Large intestine (tissue), 3 donors: ENCODE measurements around the gene GBX1. TPM values are rescaled to one million over a fixed set of nuclear protein-coding genes. Genes with fewer than 3 reads are reported as not detected.
A peak's percentile ranks its signal among the peaks of the same experiment; 100 is the strongest.

ENCODE experiments used
- DNase-seq, 2 donors: peaks; one replicate each; pipeline versions ENCODE4 v3.0.0 to v3.0.0-alpha.2; 2013
- H3K27ac ChIP-seq: one replicate; pipeline ENCODE4 v1.5.1; 2013; ENCODE audit warnings: low read length
- H3K27me3 ChIP-seq: 2 replicates; pipeline ENCODE4 v1.6.1; 2013; ENCODE audit warnings: low read length; ENCODE audit not compliant: control insufficient read depth, insufficient read depth
- H3K36me3 ChIP-seq: 2 replicates; pipeline ENCODE4 v1.6.1; 2013; ENCODE audit warnings: low read length; ENCODE audit not compliant: control insufficient read depth, insufficient read depth
- H3K4me1 ChIP-seq: one replicate; pipeline ENCODE4 v1.6.1; 2013; ENCODE audit warnings: low read length; ENCODE audit not compliant: control insufficient read depth, insufficient read depth
- H3K4me3 ChIP-seq: one replicate; pipeline ENCODE4 v1.5.1; 2013; ENCODE audit warnings: low read length
- H3K9me3 ChIP-seq: one replicate; pipeline ENCODE4 v1.6.1; 2013; ENCODE audit warnings: mild to moderate bottlenecking, low read depth, low read length, moderate library complexity; ENCODE audit not compliant: control insufficient read depth
- WGBS: methylation state at CpG from one replicate; pipeline ENCODE4 v1.1.5; 2013; ENCODE audit warnings: low lambda C conversion rate; ENCODE audit not compliant: insufficient coverage; 5-methylcytosine and 5-hydroxymethylcytosine counted together
- polyA plus RNA-seq: library from polyadenylated mRNA; unstranded; fragments of 120-200 nt; gene quantifications from one replicate; pipeline ENCODE4 v1.2.1, GENCODE V29; 2013

Gene GBX1
- polyA plus RNA-seq, 1 donor, result 0.07 TPM

- H3K36me3 ChIP-seq, result no peaks in the 10 kb centered on the region
- WGBS, result no CpG with 5 or more reads among the region's 9 CpGs
- H3K4me1 ChIP-seq, result no peaks in the 10 kb centered on the region
- H3K27ac ChIP-seq, result no peak overlapping the region
- no peaks in the 10 kb centered on the region for H3K9me3 ChIP-seq
- DNase-seq, result peak in 1 of 2 donors; percentile 9
- H3K27me3 ChIP-seq, result peaks cover 30% of the 10 kb centered on the region
- no peak overlapping the region for H3K4me3 ChIP-seq
These were observed 39.4 kb upstream of the GBX1 start for GRCh38 chr7:151206914-151207313.

- Histone ChIP-seq H3K27me3 (peaks cover 32% of the 10 kb centered on the region), H3K27ac (no peak overlapping the region), H3K9me3 (no peaks in the 10 kb centered on the region), H3K4me1 (no peaks in the 10 kb centered on the region), H3K4me3 (no peak overlapping the region), H3K36me3 (no peaks in the 10 kb centered on the region)
- no CpG with 5 or more reads among the region's 6 CpGs for WGBS
- DNase-seq, result no peak
These were observed 38.2 kb upstream of the GBX1 start for GRCh38 chr7:151205730-151206129.

DNA sequence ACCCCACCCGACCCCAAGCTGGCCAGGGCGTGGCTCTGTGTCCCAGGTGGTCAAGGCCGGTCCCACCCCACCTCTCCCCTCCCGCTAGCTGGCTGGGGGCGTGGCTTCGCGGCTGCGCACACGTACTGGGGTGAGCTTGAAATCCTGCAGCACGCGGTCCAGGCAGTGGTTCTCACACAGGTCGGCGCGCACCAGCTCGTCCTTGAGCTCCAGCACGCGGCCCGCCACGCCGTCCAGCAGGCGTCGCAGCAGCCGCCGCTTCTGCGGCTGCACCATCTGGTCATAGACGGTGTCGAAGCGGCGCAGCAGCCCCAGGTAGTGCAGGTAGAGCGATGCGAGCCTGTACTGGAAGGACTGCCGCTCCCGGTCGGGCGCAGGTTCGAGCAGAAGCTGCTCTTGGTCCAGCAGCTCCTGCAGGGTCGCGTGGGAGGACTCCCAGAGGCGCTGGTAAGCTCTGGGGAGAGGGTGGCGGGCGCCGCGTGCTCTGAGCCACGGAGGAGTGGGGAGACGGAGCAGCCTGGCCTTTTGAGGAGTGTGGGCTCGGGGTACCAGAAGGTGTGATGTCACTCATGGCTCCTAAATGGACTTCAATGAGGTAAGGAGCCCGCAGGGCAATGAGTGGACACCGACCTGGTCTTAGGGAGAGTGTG, 37.0 kb upstream of the GBX1 start:
- Histone ChIP-seq H3K27me3 (peaks cover 34% of the 10 kb centered on the region), H3K27ac (no peak overlapping the region), H3K36me3 (no peaks in the 10 kb centered on the region), H3K9me3 (no peaks in the 10 kb centered on the region), H3K4me1 (no peaks in the 10 kb centered on the region), H3K4me3 (no peak overlapping the region)
- DNase-seq, result no peak
- no CpG with 5 or more reads among the region's 48 CpGs for WGBS

GRCh38 chr7:151202836-151203235, 35.3 kb upstream of the GBX1 start:
- Histone ChIP-seq H3K36me3 (no peaks in the 10 kb centered on the region), H3K4me3 (no peak overlapping the region), H3K9me3 (no peaks in the 10 kb centered on the region), H3K27ac (no peak overlapping the region), H3K27me3 (peaks cover 36% of the 10 kb centered on the region), H3K4me1 (no peaks in the 10 kb centered on the region)
- no peak for DNase-seq
- WGBS, result no CpG with 5 or more reads among the region's 9 CpGs

GRCh38 chr7:151201751-151202150, 34.3 kb upstream of the GBX1 start:
- no peak for DNase-seq
- Histone ChIP-seq H3K9me3 (no peaks in the 10 kb centered on the region), H3K4me1 (no peaks in the 10 kb centered on the region), H3K36me3 (no peaks in the 10 kb centered on the region), H3K4me3 (no peak overlapping the region), H3K27ac (no peak overlapping the region), H3K27me3 (peaks cover 39% of the 10 kb centered on the region)
- WGBS, result no CpG with 5 or more reads among the region's 4 CpGs

- H3K4me3 ChIP-seq, result no peak overlapping the region
- H3K36me3 ChIP-seq, result no peaks in the 10 kb centered on the region
- no peak overlapping the region for H3K27ac ChIP-seq
- no peaks in the 10 kb centered on the region for H3K4me1 ChIP-seq
- H3K27me3 ChIP-seq, result peaks cover 42% of the 10 kb centered on the region
- WGBS, result no CpG with 5 or more reads among the region's 3 CpGs
- DNase-seq, result no peak
- no peaks in the 10 kb centered on the region for H3K9me3 ChIP-seq
These were observed 33.9 kb upstream of the GBX1 start for GRCh38 chr7:151201344-151201743.

- no peak overlapping the region for H3K27ac ChIP-seq
- peak; percentile 12 to 23 for DNase-seq
- no peaks in the 10 kb centered on the region for H3K36me3 ChIP-seq
- peaks cover 38% of the 10 kb centered on the region for H3K27me3 ChIP-seq
- H3K4me1 ChIP-seq, result no peaks in the 10 kb centered on the region
- no CpG with 5 or more reads among the region's 30 CpGs for WGBS
- H3K4me3 ChIP-seq, result no peak overlapping the region
- H3K9me3 ChIP-seq, result no peaks in the 10 kb centered on the region
These were observed 31.7 kb upstream of the GBX1 start for GRCh38 chr7:151198945-151199848.

GRCh38 chr7:151197932-151198331, 30.4 kb upstream of the GBX1 start:
- H3K9me3 ChIP-seq, result no peaks in the 10 kb centered on the region
- no peak for DNase-seq
- no peaks in the 10 kb centered on the region for H3K4me1 ChIP-seq
- H3K4me3 ChIP-seq, result no peak overlapping the region
- peaks cover 29% of the 10 kb centered on the region for H3K27me3 ChIP-seq
- no peaks in the 10 kb centered on the region for H3K36me3 ChIP-seq
- no peak overlapping the region for H3K27ac ChIP-seq

- WGBS, result no CpG with 5 or more reads among the region's 19 CpGs
- H3K36me3 ChIP-seq, result no peaks in the 10 kb centered on the region
- no peaks in the 10 kb centered on the region for H3K4me1 ChIP-seq
- H3K27me3 ChIP-seq, result peaks cover 24% of the 10 kb centered on the region
- no peaks in the 10 kb centered on the region for H3K9me3 ChIP-seq
- H3K4me3 ChIP-seq, result no peak overlapping the region
- H3K27ac ChIP-seq, result no peak overlapping the region
- no peak for DNase-seq
These were observed 28.3 kb upstream of the GBX1 start for GRCh38 chr7:151195616-151196450.

- H3K9me3 ChIP-seq, result no peaks in the 10 kb centered on the region
- WGBS, result no CpG with 5 or more reads among the region's 7 CpGs
- H3K36me3 ChIP-seq, result no peaks in the 10 kb centered on the region
- DNase-seq, result no peak
- no peak overlapping the region for H3K27ac ChIP-seq
- peaks cover 27% of the 10 kb centered on the region for H3K27me3 ChIP-seq
- H3K4me1 ChIP-seq, result no peaks in the 10 kb centered on the region
- H3K4me3 ChIP-seq, result no peak overlapping the region
These were observed 26.7 kb upstream of the GBX1 start for GRCh38 chr7:151194188-151194587.
